ENCODE measurements around the gene SOHLH2. TPM values are rescaled to one million over a fixed set of nuclear protein-coding genes. Genes with fewer than 3 reads are reported as not detected.
A peak's percentile ranks its signal among the peaks of the same experiment; 100 is the strongest.

The SOHLH2 gene
- total RNA-seq, 4 donors from 2014 or later, result not detected

GRCh38 chr13:36126491-36126890 lies 87.9 kb downstream of the SOHLH2 start:
- Histone ChIP-seq H3K27me3 (peaks cover 0 to 4% (median 0%) of the 10 kb centered on the region in 4 donors), H3K27ac (replicated peaks in 1 of 4) (no peak overlapping the region), H3K36me3 (no peaks in the 10 kb centered on the region), H3K4me1 (peaks cover 9 to 45% (median 31%) of the 10 kb centered on the region in 4 donors), H3K9me3 (no peaks in the 10 kb centered on the region), H3K4me3 (no peak overlapping the region)
- no peak for DNase-seq (ENCODE audit: extremely low spot score)
- TF ChIP-seq EP300 (IDR thresholded peaks at IDR 0.05) (no peak), POLR2A (IDR thresholded peaks at IDR 0.05; ENCODE audit: low read depth) (no peak), POLR2AphosphoS5 (IDR thresholded peaks at IDR 0.05) (no peak), CTCF (IDR thresholded peaks at IDR 0.05) (no peak)
- WGBS, result 68% methylated on average over 3 of the region's 3 CpGs
- intact Hi-C loops (cut with DNase I), result no loop called here

- no peaks in the 10 kb centered on the region for H3K27me3 ChIP-seq
- peaks cover 9 to 39% (median 27%) of the 10 kb centered on the region in 4 donors for H3K4me1 ChIP-seq
- H3K36me3 ChIP-seq, result no peaks in the 10 kb centered on the region
- intact Hi-C loops (cut with DNase I), result no loop called here
- no peaks in the 10 kb centered on the region for H3K9me3 ChIP-seq
- TF ChIP-seq CTCF (IDR thresholded peaks at IDR 0.05) (no peak), EP300 (IDR thresholded peaks at IDR 0.05) (no peak), POLR2AphosphoS5 (IDR thresholded peaks at IDR 0.05) (no peak), POLR2A (IDR thresholded peaks at IDR 0.05; ENCODE audit: low read depth) (no peak)
- H3K4me3 ChIP-seq, result no peak overlapping the region
- DNase-seq (ENCODE audit: extremely low spot score), result no peak
- H3K27ac ChIP-seq (replicated peaks in 1 of 4), result no peak overlapping the region
- 91% methylated on average over 28 of the region's 28 CpGs for WGBS
Observed at GRCh38 chr13:36125841-36126240, 88.5 kb downstream of the SOHLH2 start.

- H3K9me3 ChIP-seq, result no peaks in the 10 kb centered on the region
- no peak for DNase-seq (ENCODE audit: extremely low spot score)
- H3K36me3 ChIP-seq, result no peaks in the 10 kb centered on the region
- 27% methylated on average over 6 of the region's 6 CpGs for WGBS
- TF ChIP-seq POLR2AphosphoS5 (IDR thresholded peaks at IDR 0.05), result peak in 1 of 2 donors; percentile 21
- TF ChIP-seq EP300 (IDR thresholded peaks at IDR 0.05), result no peak
- no peak for TF ChIP-seq POLR2A (IDR thresholded peaks at IDR 0.05; ENCODE audit: low read depth)
- H3K4me1 ChIP-seq, result peaks cover 3 to 25% (median 15%) of the 10 kb centered on the region in 4 donors
- intact Hi-C loops (cut with DNase I), result no loop called here
- H3K27ac ChIP-seq (replicated peaks in 1 of 4), result peak overlapping the region in 2 of 4 donors; percentile 2 to 12
- H3K4me3 ChIP-seq, result no peak overlapping the region
- H3K27me3 ChIP-seq, result no peaks in the 10 kb centered on the region
Observed at GRCh38 chr13:36124236-36124822, 90.0 kb downstream of the SOHLH2 start.

Other genes with a start within 250 kb of the SOHLH2 start
- gene DCLK1, start 83.2 kb downstream of the SOHLH2 start, total RNA-seq, result 10 to 100 TPM; 20.5 to 40.1 (median 28.7) TPM
- 1 to 10 TPM in 1 of 4 donors, under 1 TPM in 3; 0.42 to 1.6 (median 0.84) TPM for gene CCDC169, start 83.3 kb upstream of the SOHLH2 start, total RNA-seq
- gene SPART, start 131.8 kb upstream of the SOHLH2 start, total RNA-seq, result 100 to 1,000 TPM in 3 of 4 donors, 10 to 100 TPM in 1; 95.1 to 157 (median 122) TPM
- under 1 TPM in 3 of 4 donors, not detected in 1; 0.26 to 0.83 (median 0.33) TPM for gene CCNA1, start 217.9 kb upstream of the SOHLH2 start, total RNA-seq